HG03196 (cell line): ENCODE results near the gene AKAP8.
"Not testable (repeated sequence)": the region's sequence is repeated elsewhere in the genome, so short reads cannot be mapped to it uniquely, and the experiment has no call there.

Experiments
- ATAC-seq: cut with Tn5 transposase; IDR thresholded peaks from one replicate; pipeline ENCODE4 v1.9.1; 2021; ENCODE audit not compliant: unreplicated experiment

Gene AKAP8

DNA sequence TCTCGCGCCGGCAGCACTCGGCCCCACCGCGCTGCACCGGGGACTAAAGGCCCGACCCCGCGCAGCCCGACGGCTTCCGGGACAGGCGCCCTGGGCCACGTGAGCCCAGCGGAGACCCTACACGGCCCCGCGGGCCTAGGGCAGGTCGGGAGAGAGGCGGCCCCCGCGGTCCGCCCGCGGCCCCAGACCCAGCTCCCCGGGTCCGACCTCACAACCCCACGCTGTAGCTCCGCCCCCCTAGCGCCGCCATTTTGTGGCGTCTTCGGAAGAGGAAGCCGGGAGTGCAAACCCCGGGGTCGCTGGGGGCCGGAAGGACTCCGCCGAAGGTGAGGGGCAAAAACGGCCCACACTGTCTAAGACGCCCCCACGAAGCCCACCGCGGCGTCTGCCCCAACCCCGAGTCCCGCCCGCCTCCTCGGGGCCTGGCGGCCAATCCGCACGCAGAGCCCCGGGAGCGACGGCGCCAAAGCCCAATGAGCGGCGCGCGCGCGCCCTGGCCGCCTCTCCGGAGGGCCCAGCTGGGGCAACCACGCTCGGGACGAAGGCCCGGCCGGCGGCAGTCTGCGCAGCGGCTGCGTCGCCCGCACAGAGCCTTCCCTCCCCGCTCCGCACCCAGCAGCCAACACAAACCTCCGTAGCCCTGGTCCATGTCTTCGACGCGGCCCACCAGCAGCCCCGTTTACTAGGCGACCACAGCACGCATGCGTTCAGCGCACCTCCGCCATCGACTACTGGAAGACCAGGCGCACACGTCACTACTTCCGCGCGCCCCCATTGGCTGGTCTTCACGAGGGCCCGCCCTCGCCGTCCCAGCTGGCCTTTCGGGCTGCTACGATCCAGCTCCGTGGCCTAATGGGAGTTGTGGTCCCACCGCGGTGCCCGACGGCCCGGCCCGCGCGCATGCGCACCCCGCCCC is at the start of gene AKAP8:
Gene AKAP8 (minus strand): TSS at position 705 of the 916 bp plus-strand sequence. CDS start 56 bp downstream, at position 649.
- ATAC-seq = peak; percentile 83

DNA sequence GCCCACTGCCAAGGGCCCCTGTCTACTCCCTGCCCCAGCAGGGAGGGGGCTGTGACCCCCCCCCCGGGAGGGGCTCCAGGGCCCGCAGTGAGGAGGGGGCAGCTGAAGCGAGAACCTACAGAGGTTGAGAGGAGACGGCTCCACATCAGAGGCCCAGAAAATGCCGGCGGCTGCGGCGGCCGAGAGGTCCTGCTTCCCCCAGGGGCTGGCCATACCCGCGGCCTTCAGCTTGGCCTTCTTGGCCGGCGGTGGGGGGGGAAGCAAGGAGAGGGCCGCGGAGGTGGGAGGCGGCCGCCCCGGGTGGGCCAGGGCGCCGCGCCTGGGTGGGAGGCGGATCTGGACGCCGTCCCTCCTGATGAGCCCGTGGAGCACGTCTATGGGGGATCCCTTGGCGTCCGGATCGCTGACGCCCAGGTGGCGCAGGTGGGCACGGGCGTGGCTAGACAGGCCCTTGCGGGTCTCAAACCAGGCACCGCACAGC is 48.4 kb upstream of the AKAP8 start:
- no peak for ATAC-seq

GRCh38 chr19:15427350-15427700 is 47.7 kb upstream of the AKAP8 start:
- no peak for ATAC-seq

GRCh38 chr19:15426485-15427349 is 47.1 kb upstream of the AKAP8 start:
- no peak for ATAC-seq

DNA sequence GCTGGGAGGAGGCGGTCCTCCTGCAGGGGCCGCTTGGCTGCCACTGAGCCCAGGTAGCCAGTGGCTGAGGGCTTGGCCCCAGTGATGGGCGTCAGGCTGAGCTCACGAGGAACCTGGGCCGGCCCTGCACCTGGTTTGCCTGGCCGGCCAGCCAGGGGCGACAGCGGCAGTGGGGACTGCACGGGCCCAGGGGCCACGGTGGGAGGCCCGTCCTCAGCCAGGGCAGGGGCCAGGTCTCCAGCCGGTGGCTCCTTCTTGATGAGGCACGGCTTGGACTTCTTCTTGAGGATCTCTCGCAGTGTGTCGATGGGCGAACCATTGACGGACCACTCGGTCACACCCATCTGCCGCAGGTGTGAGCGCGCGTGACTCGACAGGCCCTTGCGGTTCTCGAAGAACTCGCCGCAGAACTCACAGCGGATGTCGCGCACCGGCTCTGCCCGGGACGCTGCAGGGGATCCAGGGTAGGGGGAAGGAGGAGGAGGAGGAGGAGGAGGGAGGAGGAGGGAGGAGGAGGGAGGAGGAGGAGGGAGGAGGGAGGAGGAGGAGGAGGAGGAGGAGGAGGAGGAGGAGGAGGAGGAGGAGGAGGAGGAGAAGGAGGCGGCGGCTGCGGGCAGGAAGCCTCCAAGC is 45.8 kb upstream of the AKAP8 start:
- no peak for ATAC-seq

- no peak for ATAC-seq
These were observed 45.2 kb upstream of the AKAP8 start for GRCh38 chr19:15424692-15425272.

DNA sequence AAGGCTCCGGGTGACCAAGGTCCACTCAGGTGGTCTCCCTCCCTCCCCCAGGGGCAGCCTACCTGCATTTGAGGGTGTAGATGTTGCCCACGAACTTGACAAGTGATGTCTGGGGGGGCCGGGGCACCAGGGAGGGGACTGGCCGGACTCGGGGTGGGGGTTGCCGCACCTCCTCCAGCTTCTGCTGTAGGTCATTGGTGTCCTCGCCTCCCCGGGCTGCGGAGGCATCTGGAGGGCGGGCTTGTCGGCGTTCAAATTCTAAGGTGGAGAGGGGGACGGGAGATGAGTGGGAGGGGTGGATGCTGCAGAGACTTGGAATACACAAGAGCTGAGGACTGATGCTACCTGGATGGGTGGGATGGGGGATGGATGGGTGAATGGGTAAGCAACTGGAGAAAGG is 44.5 kb upstream of the AKAP8 start:
- no peak for ATAC-seq

DNA sequence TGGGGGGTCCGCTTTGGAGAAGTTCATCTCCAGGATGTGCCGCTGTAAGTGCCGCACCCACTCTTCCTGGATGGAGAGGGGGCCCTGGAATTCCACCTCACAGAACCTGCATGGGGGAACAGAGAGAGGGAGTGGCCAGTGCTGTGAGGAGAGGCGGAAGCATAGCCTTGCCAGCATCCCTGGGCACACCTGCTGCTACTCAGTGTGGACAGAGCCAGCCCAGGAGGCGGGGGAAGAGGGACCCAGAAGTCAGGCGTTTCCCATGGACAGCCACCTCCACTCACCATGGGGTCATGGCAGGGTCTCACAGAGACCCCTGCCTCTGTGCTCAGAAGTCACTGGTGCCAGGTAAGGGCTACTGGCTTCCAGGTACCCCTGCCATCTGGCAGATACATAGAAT is 43.5 kb upstream of the AKAP8 start:
- ATAC-seq = no peak

DNA sequence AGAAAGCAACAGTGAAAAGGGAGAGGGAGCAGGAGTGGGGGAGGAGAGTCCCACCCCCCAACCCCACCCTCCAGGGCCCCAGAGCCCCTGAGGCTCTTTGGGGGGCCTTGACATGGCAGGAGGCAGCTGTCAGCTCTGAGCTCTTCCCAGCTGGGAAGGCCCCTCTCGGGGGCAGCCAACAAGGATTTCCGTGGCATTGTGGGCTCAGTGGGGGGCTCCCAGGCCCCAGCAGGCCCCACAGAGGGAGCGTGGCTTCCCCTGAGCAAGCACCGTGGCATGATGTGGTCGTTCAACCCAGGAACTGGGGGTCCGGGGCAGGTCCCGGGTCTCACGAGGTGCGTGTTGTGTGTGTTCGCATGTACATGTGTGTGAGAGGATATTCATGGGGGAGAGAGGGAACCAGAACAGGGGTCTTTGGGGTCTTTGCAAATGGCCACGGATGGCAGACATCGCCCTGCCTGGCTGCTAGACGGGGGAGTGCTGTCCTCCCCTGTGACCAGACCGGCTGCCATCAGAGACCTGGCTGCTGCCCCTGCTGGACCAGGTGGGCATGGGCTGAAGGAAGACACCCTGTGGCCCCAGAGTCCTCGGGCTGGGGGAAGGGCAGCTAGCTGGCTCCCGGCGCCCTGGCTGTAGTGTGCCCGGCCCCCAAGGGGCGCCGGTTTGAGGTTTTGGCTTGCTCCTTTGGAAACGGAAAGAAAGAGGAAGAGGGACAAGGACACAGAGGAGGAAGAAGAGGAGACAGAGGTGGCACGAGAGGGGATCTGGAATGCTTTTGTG is 42.9 kb upstream of the AKAP8 start:
- ATAC-seq = no peak

GRCh38 chr19:15421721-15422260 is 42.2 kb upstream of the AKAP8 start:
- ATAC-seq = no peak

DNA sequence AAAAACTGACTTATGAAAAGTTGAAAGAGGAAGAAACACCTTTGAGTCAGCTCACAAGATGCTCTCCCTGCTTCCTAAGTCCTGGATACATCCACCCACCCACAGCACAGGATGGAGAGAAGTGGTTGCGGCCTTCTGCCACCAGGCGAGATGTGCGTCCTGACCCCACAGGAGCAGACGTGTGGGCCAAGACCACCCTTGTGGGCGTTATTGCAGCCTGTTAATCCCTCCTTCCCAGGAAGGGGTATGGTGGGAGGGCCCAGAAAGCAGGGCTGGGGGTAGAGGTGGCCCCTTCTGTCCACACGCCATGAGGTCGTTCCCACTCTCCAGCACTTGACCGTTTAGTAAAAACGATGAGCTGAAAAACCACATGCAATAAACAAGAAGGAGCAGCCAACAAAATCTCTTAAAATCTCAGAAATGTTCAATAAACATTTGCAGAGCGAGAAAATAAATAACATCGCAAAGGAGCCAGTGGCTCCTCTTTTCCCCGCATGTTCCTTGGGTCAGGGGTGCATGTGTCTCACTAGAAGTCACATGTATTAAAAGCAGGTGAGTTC is 41.6 kb upstream of the AKAP8 start:
- no peak for ATAC-seq

- no peak for ATAC-seq
These were observed 39.9 kb upstream of the AKAP8 start for GRCh38 chr19:15419413-15420025.

- ATAC-seq = peak; percentile 85
These were observed 39.2 kb upstream of the AKAP8 start, which contains the start of gene AKAP8L for GRCh38 chr19:15418579-15419412. Gene AKAP8L, minus strand, starts transcription at chr19:15418988. Its CDS starts 65 bp downstream, at chr19:15418923.

- no peak for ATAC-seq
These were observed 38.6 kb upstream of the AKAP8 start for GRCh38 chr19:15418231-15418578.

DNA sequence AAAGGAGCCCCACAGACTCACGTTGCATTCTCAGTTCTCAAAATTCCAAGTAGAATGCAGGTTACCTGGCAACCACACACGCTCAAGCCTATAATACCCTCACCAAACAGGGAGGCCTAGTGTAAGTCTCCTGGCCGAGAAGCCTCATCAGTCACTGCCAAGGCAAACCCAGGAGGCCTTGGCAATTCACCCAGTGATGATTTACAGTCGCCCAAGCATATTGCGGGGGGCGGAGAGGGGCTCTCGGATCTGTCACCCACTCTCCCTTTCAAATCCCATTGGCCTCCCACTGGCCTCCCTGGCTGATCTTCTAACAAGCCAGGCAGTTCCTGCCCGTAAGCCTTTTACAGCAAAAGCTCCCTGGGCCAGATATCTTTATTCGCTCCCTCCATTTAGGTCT is 38.1 kb upstream of the AKAP8 start:
- no peak for ATAC-seq

- ATAC-seq = no peak
These were observed 33.2 kb upstream of the AKAP8 start for GRCh38 chr19:15412832-15413231.

GRCh38 chr19:15411351-15411750 is 31.8 kb upstream of the AKAP8 start:
- ATAC-seq = not testable (repeated sequence)

DNA sequence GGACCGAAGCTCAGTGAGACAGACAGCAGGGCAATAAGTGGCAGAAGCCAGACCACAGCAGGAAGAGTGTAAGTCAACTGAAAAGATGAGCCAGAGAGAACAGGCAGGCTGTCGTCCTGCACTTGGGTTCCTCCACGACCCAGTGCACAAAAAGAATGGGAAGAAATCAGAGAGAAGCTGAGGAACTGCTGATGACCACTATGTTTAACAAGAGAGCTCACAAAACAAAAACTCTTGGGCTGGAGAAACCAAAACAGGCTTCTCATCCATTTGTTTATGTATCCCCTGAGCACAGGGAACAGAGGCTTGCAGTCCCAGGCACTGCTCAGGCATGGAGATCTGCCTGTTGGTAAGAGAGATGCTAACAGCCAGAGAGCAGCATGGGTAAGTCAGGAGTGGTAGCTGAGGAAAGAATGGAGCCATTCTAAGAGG is 25.2 kb upstream of the AKAP8 start:
- no peak for ATAC-seq
